HG03460 (cell line): Measurements from ENCODE around the gene MATN1.
"Not testable (repeated sequence)": the region's sequence is repeated elsewhere in the genome, so short reads cannot be mapped to it uniquely, and the experiment has no call there.

ENCODE experiments used
- ATAC-seq: cut with Tn5 transposase; IDR thresholded peaks from one replicate; pipeline ENCODE4 v1.9.1; 2021; ENCODE audit not compliant: unreplicated experiment

The MATN1 gene, protein sequence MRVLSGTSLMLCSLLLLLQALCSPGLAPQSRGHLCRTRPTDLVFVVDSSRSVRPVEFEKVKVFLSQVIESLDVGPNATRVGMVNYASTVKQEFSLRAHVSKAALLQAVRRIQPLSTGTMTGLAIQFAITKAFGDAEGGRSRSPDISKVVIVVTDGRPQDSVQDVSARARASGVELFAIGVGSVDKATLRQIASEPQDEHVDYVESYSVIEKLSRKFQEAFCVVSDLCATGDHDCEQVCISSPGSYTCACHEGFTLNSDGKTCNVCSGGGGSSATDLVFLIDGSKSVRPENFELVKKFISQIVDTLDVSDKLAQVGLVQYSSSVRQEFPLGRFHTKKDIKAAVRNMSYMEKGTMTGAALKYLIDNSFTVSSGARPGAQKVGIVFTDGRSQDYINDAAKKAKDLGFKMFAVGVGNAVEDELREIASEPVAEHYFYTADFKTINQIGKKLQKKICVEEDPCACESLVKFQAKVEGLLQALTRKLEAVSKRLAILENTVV

DNA sequence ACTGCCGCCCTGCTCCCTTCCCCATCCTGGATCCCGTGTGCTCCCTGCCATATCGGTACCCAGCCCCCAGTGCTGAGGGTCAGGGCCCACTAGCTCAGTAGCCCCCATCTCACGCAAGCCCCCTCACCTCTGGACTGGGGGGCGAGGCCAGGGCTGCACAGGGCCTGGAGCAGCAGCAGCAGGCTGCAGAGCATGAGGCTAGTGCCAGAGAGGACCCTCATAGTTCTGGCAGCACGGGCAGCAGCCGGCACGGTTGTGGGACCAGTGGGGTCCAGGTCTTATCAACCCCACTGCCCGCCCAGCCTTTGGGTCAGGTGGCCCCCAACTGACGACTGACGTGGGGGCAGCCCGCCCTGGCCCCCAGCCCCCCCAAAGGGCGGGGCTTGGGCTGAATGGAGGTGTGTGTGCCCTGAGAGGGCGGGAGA, at the start of gene MATN1:
Gene MATN1, minus strand, starts transcription at position 255 of the 425 bp plus-strand sequence. Its CDS starts 34 bp downstream, at position 221.
- ATAC-seq, result no peak

DNA sequence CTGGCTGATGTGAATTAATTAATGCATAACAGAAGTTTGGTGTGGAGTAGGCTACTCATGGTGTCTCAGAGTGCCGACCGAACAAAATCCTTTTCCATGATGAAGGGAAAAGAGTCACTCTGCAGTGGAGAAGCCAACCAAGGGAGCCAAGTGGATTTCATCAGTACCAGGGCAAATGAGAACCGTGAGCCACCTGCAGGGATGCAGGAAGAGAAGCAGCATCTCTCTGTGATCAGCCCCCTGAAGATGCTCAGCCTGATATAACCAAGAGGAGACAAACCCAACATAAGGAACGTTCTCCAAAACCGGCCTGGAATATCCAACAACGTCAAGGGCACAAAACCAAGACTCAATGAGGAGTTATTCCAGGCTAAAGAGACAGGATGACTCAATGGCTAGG, 47.6 kb upstream of the MATN1 start:
- ATAC-seq, result no peak

GRCh38 chr1:30770150-30770549, 46.8 kb upstream of the MATN1 start:
- no peak for ATAC-seq

DNA sequence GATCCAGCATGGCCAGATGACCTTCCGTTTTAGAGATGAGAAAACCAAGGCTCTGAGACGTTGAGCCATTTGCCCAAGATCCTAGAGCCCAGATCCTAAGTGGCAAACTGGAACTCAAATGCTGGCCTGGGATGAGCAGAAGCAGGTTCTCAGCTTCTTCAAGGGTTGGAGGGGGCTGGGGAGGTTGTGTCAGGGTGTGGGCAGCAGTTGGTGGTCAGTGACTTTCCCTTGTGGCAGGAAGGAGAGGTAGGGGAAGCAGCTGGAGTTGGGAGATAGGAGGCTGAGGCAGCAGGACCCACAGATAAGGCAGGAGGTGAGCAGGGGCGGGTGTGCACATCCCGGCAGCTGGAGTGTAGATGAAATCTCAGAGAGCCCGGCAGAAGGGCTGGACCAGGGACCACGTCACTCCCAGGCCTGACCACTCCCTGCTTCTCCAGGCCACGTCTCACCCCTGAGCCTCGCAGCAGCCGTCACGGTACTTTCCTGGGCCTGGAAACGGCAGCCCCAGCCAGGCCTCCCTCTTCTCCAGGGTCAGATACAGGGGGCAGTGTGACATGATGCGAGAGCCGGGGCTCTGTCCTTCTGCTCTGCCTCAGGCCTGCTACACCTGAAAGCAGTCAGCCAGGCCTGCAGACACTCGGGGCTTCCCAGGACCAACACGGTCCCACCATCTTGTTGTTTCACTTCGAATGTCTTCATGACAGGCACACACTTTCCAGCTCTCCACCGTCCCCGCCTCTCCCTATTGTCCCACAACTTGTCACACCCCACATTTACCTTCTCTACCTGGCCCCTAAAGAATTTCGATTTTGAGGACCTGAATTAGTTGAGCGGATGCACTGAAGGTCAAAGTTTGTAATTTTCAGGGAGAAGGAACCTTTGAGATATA, 45.7 kb upstream of the MATN1 start:
- ATAC-seq, result no peak

DNA sequence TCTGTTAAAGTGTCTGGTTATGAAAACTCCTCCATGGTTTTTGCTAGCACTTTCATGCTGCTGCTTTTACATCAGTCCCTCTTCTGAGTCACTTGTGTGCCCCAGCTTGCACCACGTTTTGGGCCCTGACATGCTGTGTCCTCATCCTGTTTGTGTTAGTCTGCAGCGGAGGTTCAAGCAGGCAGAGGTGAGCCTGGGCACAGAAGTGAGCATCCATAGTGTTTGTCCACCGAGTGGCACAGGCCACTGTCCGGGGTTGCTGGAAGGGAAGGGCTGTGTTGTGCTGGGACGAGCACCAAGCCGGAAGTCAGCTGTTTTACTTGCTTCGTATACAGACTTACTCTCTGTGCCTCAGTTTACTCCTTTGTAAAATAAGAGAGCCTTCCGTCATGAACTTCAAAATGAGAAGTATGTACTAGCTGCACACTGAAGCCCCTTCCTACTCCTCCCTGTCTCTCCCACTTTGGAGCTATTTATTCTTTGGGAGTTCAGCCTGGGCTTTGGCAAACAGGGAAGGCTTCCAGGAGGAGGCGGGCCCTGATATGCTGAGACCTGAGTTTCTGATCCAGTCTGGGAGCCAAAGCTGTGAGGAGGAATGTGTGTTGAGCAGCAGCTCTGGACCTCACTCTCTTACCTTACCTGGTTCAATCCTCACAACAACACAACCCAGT, 44.9 kb upstream of the MATN1 start:
- no peak for ATAC-seq

- not testable (repeated sequence) for ATAC-seq
These were observed 43.6 kb upstream of the MATN1 start for GRCh38 chr1:30766948-30767347.

DNA sequence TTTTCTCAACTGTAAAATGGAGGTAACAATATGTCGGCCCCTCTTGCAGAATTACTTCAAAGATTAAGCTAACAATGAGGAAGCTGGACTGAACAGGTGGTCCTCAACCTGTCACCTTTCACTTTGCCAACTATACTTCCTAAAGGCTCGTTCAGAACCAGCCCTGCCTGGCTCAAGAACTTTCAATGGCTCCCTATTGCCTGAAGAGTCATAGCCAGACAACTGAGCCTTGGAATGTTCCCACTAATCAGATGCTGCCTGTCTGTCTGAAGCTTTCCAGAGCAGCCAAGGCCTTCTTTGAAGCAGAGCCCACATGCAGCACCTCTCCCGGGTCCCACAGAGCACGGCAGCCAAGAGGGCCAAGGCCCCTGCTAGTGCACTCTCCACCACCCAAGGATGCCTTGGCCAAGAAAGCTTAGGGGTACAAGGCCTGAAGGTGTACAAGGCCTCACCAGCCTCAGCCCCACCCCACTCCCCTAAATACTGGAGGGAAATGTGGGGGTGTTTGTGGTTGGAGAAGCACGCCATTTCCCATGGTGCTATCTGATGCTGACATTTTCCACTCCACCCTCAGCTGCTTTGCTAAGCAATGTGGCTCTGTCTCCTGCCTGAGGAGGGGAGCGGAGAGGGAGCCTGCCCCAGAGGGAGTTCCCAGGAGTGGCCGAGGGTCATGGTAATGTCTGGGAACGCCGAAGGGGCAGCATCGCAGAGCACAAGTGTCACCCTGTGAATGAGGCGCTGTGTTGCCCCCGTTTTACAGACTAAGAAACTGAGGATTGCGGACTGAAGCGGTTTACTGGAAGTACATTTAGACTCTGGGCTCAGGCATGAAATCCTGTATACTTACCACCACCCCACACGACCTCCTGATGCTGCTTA, 42.4 kb upstream of the MATN1 start:
- ATAC-seq, result no peak

GRCh38 chr1:30764939-30765555, 41.7 kb upstream of the MATN1 start:
- no peak for ATAC-seq

DNA sequence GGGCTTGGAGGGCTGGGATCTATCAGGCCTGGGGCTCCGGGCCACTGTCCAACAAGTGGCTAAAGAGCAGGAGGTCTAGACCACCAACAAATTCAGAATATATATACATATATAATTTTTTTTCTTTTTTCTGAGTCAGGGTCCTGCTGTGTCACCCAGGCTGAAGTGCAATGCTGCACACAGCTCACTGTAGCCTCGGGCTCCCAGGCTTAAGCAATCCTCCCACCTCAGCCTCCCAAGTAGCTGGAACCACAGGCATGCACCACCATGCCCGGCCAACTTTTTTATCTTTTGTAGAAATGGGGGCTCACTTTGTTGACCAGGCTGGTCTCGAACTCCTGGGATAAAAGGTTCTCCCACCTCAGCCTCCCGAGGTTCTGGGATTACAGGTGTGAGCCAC, 41.0 kb upstream of the MATN1 start:
- no peak for ATAC-seq

- ATAC-seq, result no peak
These were observed 40.4 kb upstream of the MATN1 start for GRCh38 chr1:30763651-30764248.

DNA sequence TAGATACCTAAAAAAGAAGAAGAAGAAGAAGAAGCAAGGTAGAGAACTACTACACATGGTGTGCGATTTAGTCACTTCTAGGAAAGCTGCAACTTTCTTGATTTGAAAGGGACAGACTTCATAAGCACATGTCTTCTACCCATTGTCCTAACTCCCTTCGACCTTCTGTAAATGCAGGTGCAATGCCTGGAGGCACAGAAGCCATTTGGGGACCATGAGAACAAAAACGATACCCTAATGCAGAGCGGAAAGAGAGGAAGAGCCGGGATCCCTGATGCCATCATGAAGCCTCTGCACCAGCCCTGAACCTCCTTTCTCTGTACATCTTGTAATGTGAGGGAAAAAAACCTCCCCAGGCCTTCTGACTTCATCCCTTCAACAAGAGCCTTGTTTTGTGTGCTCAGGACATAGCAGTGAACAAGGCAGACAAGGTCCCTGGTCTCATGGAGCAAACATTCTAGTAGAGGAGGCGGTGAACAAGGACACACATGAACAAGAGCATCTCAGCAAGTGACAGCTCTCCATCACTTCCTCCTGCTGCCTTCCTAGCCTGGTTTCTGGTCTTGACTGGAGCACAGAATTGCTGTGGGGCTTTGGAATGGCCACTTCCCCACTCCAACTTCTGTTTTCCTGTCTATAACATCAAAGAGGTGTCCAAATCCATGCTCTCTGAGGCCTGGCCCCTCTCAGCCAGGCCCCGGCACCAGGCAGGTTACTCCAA, 39.7 kb upstream of the MATN1 start:
- ATAC-seq, result no peak

- no peak for ATAC-seq
These were observed 39.0 kb upstream of the MATN1 start for GRCh38 chr1:30762152-30762929.

- ATAC-seq, result no peak
These were observed 38.2 kb upstream of the MATN1 start for GRCh38 chr1:30761381-30762151.

DNA sequence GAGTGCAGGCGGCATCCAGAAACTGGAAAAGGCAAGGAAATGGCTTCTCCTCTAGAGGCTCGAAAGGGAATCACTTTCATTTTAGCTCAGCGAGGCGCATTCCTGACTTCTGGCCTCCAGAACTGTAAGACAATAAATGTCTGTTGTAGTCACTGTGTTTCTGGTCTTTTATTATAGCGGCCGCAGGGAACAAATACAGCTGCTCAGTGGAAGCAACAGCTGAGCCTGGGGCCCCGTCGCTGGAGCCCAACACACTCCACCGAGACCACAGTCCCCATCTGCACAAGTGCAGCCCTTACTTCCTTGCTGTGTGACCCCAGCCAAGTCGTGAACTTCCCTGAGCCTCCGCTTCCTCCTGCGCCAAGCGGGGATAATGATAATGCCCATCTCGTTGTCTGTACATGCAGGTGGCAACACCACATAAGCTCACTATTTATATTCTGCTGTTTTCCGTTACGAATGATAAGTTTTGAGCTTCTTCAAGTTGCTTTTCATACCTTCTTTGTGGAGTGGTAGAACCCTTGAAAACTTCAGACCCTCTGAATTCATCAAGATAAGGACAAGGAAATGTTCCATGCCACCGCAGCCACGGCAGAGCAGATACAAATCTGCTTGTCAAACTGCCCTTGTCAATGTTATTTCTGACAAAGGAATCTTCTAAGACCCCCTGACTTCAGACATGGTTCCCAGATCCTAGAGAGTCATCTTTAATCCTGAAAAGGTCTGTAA, 37.4 kb upstream of the MATN1 start:
- ATAC-seq, result no peak

GRCh38 chr1:30759718-30760281, 36.4 kb upstream of the MATN1 start:
- no peak for ATAC-seq

DNA sequence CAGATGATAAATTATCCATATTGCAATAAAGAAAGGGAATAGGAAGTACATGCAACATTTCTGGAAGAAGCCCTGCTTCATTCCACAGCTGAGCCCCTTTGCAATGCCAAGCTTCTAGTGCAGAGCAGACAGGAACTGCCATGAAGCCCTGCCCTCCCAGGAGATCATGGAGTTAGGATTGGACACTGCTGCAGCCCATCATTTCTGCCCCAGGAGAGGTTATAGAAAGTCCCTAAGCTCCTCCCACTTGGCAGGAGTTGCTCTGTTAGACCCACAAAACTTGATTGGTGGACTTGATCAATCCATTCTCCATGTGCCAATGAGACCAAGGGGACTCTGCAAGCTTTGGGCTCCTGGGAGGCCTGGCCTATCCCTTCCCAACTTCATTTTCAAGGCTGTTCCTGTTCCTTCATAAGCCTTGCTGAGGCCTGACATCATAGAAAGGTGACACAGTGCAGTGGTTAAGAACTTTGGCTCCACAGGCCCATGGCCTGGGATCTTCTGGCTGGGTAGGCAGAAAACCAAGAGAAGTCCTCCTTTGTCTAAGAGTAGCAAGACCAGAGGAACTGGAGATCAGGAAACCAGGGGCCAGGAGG, 35.5 kb upstream of the MATN1 start:
- no peak for ATAC-seq
